PC-3 (cell line): ENCODE measurements around the gene ZCCHC7. TPM values are rescaled to one million over a fixed set of nuclear protein-coding genes. Genes with fewer than 3 reads are reported as not detected.

Source experiments
- ATAC-seq: fragments of 200-7000 bp; cut with Tn5 transposase; 2 replicates; pipeline ENCODE4 v1.9.1; 2020; ENCODE audit warnings: mild to moderate bottlenecking, moderate library complexity
- BruUV-seq: library from RNA; stranded (reverse); fragments of 400-500 nt; replicated peaks from 2 replicates; lab custom pipeline; 2021; lab: Mats Ljungman, UMichigan
- CTCF ChIA-PET: fragments of 300-600 bp; sonication (Branson Sonifier 250); formaldehyde crosslinking; loops from one replicate; lab custom pipeline; 2022; ENCODE audit warnings: antibody characterized with exemption; lab: Charles Lee
- POLR2A ChIA-PET: fragments of 300-600 bp; sonication (Branson Sonifier 250); formaldehyde crosslinking; loops from one replicate; lab custom pipeline; 2022; ENCODE audit warnings: antibody characterized with exemption; ENCODE audit not compliant: unreplicated experiment; lab: Charles Lee
- DNase-seq: peaks from one replicate; pipeline ENCODE4 v3.0.0-alpha.2; 2015
- H2AFZ ChIP-seq: fragments of 300-600 bp; sonication (generic); 2 replicates; pipeline ENCODE4 v1.6.0; 2016; ENCODE audit warnings: antibody characterized with exemption, low read length
- H3F3A ChIP-seq: fragments of 300-600 bp; sonication (generic); one replicate; pipeline ENCODE4 v1.6.0; 2017; ENCODE audit warnings: antibody characterized with exemption, low read length, control low read depth, mild to moderate bottlenecking; ENCODE audit not compliant: unreplicated experiment
- H3K27ac ChIP-seq: fragments of 300-600 bp; sonication (generic); 2 replicates; pipeline ENCODE4 v1.5.1; 2016; ENCODE audit warnings: mild to moderate bottlenecking, low read length
- H3K27me3 ChIP-seq: fragments of 300-600 bp; sonication (generic); 2 replicates; pipeline ENCODE4 v1.6.1; 2016; ENCODE audit warnings: low read length, mixed read lengths
- H3K36me3 ChIP-seq: fragments of 300-600 bp; sonication (generic); 2 replicates; pipeline ENCODE4 v1.6.1; 2016; ENCODE audit warnings: low read depth, mixed run types, low read length, mixed read lengths
- H3K4me1 ChIP-seq: fragments of 300-600 bp; sonication (generic); 2 replicates; pipeline ENCODE4 v1.5.1; 2016; ENCODE audit warnings: low read length; ENCODE audit not compliant: insufficient read depth
- H3K4me2 ChIP-seq: fragments of 300-600 bp; sonication (generic); 2 replicates; pipeline ENCODE4 v1.6.0; 2016; ENCODE audit warnings: low read length
- H3K4me3 ChIP-seq: fragments of 300-600 bp; sonication (generic); 2 replicates; pipeline ENCODE4 v1.5.1; 2016; ENCODE audit warnings: mild to moderate bottlenecking, low read length, mixed read lengths
- H3K79me2 ChIP-seq: fragments of 300-600 bp; sonication (generic); 2 replicates; pipeline ENCODE4 v1.6.1; 2017; ENCODE audit warnings: low read length, mixed read lengths
- H3K9ac ChIP-seq: fragments of 300-600 bp; sonication (generic); 2 replicates; pipeline ENCODE4 v1.6.0; 2016; ENCODE audit warnings: mild to moderate bottlenecking, low read length
- H3K9me2 ChIP-seq: fragments of 300-600 bp; sonication (generic); replicated peaks from 2 replicates; pipeline ENCODE4 v1.6.1; 2016; ENCODE audit warnings: mixed run types, low read length, mixed read lengths
- H3K9me3 ChIP-seq: fragments of 300-600 bp; sonication (generic); 2 replicates; pipeline ENCODE4 v1.6.1; 2016; ENCODE audit warnings: low read length, mixed read lengths
- H4K20me1 ChIP-seq: fragments of 300-600 bp; sonication (generic); 2 replicates; pipeline ENCODE4 v1.6.1; 2016; ENCODE audit warnings: low read length, mixed read lengths
- EZH2 ChIP-seq: fragments of 300-600 bp; sonication (generic); IDR thresholded peaks from one replicate; pipeline ENCODE4 v1.6.1; 2017; ENCODE audit warnings: antibody characterized with exemption, mild to moderate bottlenecking, low read length; ENCODE audit not compliant: unreplicated experiment
- EZH2phosphoT487 ChIP-seq: fragments of 300-600 bp; sonication (generic); IDR thresholded peaks from 2 replicates; pipeline ENCODE4 v1.6.1; 2018; ENCODE audit warnings: mild to moderate bottlenecking, antibody characterized with exemption, low read length, borderline replicate concordance
- intact Hi-C: fragments of 100-400 bp; cut with micrococcal nuclease; formaldehyde crosslinking; loops from 2 replicates; pipeline ENCODE4 v1.9.0; 2023
- total RNA-seq: library from RNA; depleted of rRNA; stranded (reverse); fragments of >200 nt; gene quantifications from 2 replicates; pipeline ENCODE4 v1.2.3, GENCODE V29; 2014
- TF ChIP-seq, protein P1 (sequence below): fragments of 300-600 bp; sonication (generic); conservative IDR thresholded peaks from 2 replicates; pipeline ENCODE4 v1.5.1; 2017; ENCODE audit warnings: antibody characterized with exemption, low read depth, mild to moderate bottlenecking, low read length

ZCCHC7 gene
- total RNA-seq, 1 experiment from 2014 or later = 6.5 TPM

DNA sequence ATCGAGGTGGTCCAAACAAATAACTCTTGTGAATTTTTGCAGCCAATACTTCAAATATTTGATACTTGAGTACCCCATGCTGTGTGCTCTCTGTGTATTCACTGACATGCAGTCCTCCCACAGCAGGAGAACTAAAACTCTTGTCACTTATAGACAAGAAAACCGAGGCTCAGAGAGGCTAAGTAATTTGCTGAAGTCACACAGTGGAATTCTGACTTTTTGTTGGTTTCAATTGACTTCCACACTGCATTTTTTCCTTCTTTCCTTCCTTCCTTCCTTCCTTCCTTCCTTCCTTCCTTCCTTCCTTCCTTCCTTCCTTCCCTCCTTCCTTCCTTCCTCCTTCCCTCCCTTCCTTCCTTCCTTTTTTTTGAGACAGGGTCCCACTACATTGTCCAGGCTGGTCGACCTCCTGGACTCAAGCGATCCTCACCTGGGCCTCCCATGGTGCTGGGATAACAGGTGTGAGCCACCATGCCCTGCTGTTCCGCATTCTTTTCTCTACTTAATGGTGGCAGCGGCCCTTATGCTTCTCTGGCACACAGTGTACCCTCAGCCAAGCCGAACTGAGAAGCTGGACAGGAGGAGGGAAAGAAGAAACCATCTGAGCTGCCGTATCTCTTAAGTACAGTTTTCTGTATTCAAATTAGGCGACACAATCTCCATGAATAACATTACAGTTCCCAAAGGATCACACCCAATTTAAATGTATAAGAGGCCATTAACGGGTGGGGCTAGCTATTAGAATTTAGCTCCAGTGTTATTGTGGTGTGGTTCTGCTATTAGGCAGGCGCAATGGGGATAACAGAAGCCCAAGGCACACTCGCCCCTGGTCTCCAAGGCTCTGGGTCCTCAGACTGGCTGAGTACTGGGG is 263.7 kb downstream of the ZCCHC7 start:
- DNase-seq (no peak), ATAC-seq (no peak)
- ChIA-PET POLR2A (no interaction called here), CTCF (no interaction called here)
- H3K27me3 ChIP-seq = no peaks in the 10 kb centered on the region
- H3K9ac ChIP-seq = no peak overlapping the region
- intact Hi-C loops = no loop called here
- H3K4me1 ChIP-seq = no peaks in the 10 kb centered on the region
- BruUV-seq = no TSS peak
- H4K20me1 ChIP-seq = no peaks in the 10 kb centered on the region
- no peak overlapping the region for H3K27ac ChIP-seq
- no peak overlapping the region for H3K4me3 ChIP-seq
- H3K79me2 ChIP-seq = no peaks in the 10 kb centered on the region
- TF ChIP-seq EZH2phosphoT487 (no peak), EZH2 (no peak)
- TF ChIP-seq, protein P1, sequence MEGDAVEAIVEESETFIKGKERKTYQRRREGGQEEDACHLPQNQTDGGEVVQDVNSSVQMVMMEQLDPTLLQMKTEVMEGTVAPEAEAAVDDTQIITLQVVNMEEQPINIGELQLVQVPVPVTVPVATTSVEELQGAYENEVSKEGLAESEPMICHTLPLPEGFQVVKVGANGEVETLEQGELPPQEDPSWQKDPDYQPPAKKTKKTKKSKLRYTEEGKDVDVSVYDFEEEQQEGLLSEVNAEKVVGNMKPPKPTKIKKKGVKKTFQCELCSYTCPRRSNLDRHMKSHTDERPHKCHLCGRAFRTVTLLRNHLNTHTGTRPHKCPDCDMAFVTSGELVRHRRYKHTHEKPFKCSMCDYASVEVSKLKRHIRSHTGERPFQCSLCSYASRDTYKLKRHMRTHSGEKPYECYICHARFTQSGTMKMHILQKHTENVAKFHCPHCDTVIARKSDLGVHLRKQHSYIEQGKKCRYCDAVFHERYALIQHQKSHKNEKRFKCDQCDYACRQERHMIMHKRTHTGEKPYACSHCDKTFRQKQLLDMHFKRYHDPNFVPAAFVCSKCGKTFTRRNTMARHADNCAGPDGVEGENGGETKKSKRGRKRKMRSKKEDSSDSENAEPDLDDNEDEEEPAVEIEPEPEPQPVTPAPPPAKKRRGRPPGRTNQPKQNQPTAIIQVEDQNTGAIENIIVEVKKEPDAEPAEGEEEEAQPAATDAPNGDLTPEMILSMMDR = no peak
- H3K9me3 ChIP-seq = no peaks in the 10 kb centered on the region
- no peaks in the 10 kb centered on the region for H3K36me3 ChIP-seq
- H3K9me2 ChIP-seq = no peaks in the 10 kb centered on the region
- H3K4me2 ChIP-seq = no peak overlapping the region
- no peak overlapping the region for H2AFZ ChIP-seq
- no peaks in the 10 kb centered on the region for H3F3A ChIP-seq

DNA sequence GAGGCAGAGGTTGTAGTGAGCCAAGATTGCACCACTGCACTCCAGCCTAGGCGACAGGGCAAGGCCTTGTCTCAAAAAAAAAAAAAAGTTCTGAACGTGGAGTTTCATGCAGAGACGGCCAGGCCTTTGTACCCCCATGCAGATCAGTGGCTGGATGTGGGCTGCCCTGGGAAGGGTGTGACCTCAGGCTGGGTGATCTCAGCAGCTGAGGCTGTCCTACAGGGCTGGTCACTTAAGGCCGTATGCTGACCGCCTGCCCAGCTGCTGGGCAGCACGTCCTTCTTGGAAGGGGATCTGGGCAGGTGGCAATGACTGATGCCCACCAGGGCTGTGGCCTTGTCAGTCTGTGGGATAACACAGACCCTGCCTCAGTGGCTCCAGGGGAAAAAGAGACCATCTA is 264.9 kb downstream of the ZCCHC7 start:
- Histone ChIP-seq H3K27ac (no peak overlapping the region), H3K79me2 (no peaks in the 10 kb centered on the region), H3K9ac (no peak overlapping the region), H2AFZ (no peak overlapping the region), H3F3A (no peaks in the 10 kb centered on the region), H3K36me3 (no peaks in the 10 kb centered on the region), H3K9me3 (no peaks in the 10 kb centered on the region), H4K20me1 (no peaks in the 10 kb centered on the region), H3K27me3 (no peaks in the 10 kb centered on the region), H3K9me2 (no peaks in the 10 kb centered on the region), H3K4me2 (no peak overlapping the region), H3K4me3 (no peak overlapping the region), H3K4me1 (no peaks in the 10 kb centered on the region)
- ATAC-seq = no peak
- intact Hi-C loops = no loop called here
- no TSS peak for BruUV-seq
- ChIA-PET CTCF (no interaction called here), POLR2A (no interaction called here)
- TF ChIP-seq, protein P1 = no peak
- TF ChIP-seq EZH2 = no peak
- no peak for TF ChIP-seq EZH2phosphoT487
- DNase-seq = no peak

DNA sequence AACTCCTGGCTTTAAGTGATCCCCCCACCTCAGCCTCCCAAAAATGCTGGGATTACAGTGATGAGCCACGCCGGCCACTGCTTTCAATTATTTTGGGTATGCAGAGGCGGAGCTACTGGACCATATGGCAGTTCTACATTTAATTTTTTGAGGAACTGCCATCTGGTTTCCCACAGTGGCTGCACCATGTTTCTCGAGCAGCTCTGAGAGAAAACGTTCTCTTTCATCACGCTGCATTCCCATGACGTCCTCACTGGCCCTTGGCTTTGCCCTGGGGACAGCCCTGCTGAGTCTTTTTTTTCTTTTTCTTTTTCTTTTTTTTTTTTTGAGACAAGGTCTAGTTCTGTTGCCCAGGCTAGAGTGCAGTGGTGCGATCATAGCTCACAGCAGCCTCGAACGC is 266.6 kb downstream of the ZCCHC7 start:
- no peaks in the 10 kb centered on the region for H3K4me1 ChIP-seq
- H2AFZ ChIP-seq = no peak overlapping the region
- H3K9ac ChIP-seq = no peak overlapping the region
- ChIA-PET CTCF (no interaction called here), POLR2A (no interaction called here)
- H3K4me2 ChIP-seq = no peak overlapping the region
- H3K36me3 ChIP-seq = no peaks in the 10 kb centered on the region
- ATAC-seq = no peak
- H3F3A ChIP-seq = no peaks in the 10 kb centered on the region
- no peaks in the 10 kb centered on the region for H3K9me2 ChIP-seq
- TF ChIP-seq EZH2phosphoT487 (no peak), EZH2 (no peak)
- TF ChIP-seq, protein P1 = no peak
- no peaks in the 10 kb centered on the region for H3K27me3 ChIP-seq
- no peak overlapping the region for H3K4me3 ChIP-seq
- intact Hi-C loops = no loop called here
- H3K9me3 ChIP-seq = no peaks in the 10 kb centered on the region
- DNase-seq = no peak
- H4K20me1 ChIP-seq = no peaks in the 10 kb centered on the region
- no peak overlapping the region for H3K27ac ChIP-seq
- no TSS peak for BruUV-seq
- no peaks in the 10 kb centered on the region for H3K79me2 ChIP-seq
